Left hindlimb (tissue), 1 donor: Measurements from ENCODE around the gene LMO7.
"Not testable (repeated sequence)": the region's sequence is repeated elsewhere in the genome, so short reads cannot be mapped to it uniquely, and the experiment has no call there.

Experiments used
- DNase-seq: peaks from one replicate; pipeline ENCODE4 v3.0.0-alpha.2; 2018

Gene LMO7

GRCh38 chr13:75782985-75783384, 146.9 kb downstream of the LMO7 start:
- no peak for DNase-seq

DNA sequence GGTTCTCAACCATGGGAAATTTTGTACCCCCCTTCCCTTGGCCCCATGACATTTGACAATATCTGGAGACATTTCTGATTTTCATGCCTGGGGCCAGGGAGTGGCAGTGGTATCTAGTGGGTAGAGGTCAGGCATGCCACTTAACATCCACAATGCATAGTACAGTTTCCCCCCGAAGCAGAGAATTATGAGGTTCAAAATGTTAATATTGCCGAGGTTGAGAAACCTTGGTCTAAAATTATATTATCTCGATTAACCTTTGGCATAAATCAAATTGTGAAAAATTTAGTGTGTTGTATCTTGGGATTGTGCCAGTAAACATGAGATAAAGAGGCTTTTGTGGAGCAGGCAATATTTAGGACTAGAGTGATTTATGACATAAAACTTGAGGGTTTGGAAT, 147.9 kb downstream of the LMO7 start:
- no peak for DNase-seq

GRCh38 chr13:75785130-75785529, 149.0 kb downstream of the LMO7 start:
- no peak for DNase-seq

DNA sequence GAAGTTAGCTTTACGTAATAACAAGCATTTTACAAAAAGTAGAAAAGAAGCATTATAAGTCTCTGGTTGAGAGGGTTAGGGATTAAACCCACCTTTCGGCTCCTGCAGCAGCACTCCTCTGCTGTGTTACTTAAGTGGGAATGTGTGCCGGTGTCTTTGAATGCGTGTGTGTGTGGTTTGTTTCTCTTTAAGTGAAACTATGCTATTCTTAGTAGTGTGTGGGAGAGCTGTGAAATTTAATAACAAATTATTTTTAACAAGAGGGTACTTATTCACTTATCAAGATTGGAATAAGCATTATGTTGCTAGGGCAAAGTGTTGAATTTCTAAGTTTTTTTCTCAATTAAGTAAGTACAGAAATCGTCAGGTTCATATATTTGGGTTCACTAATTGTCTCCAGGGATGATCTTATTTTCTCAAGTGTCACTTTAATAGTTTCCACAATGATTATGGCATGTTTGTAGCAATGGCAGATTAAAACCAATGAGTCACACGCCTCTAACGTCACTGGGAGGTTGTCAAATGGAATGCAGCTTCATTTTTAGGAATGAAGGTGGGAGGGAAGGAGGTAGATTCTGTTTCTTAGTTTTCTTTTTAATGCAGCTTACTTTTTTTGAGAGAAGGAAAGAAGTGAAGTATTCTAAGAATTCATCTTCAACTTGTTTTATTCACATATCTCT, 151.3 kb downstream of the LMO7 start:
- no peak for DNase-seq

DNA sequence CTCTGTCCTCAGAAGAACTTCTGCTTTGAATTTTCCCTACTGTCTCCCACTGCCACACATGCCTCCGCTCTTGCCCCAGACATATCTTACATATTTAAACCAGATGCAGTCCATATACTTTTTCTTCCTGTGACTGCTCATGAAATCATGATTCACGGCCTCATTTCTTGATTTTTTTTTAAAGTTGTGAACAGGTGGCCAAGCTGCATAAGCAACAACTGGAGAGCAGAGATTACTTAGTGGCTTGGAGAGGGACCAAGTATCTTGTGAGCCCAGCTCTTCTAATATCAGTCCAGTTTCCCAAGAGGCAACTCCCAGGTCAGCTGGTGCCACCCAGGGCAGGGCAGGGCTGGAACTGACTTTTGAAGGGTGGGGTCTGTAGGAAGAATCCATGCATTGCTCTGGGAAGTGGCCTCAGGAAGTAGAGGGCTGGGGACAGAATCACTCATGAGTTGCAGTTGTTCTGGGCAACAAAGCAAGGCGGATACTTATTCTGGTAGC, 152.4 kb downstream of the LMO7 start:
- DNase-seq = peak; percentile 56

- DNase-seq = peak; percentile 48
These were observed 153.5 kb downstream of the LMO7 start for GRCh38 chr13:75789451-75790197.

DNA sequence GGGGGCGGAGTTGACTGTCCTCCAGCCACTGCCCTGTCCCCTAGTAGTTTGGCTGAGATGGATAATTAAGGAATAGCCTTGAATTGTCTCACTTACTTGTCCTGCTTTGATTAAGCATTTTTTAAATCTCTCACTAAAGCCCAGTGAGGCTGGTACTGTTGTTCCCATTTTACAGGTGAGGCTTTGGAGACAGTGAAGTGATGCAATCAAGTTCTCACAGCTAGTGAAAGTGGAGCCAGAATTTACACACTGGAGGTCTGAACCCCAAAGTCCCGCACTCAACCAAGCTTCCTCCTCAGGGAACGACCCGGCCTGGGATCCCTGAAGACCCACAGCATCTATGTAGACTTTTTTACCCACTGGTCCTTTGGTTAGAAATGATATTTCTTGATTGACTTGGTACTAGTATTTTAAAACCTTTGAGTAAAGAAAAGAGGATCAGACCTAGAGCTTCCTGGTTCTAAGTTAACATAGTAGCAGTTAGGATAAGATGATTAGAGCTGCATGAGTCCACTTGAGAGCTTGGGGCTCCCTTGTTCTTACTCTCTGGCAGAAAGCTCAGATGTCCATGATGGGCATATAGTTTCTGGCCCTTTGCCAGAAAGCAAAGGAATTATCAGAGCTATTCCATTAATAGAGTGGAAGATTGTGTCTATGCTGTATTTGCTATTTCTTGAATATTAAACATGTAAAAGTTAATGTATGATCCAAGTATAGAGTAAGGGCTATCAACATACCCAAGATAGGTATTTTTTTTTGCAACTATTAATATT, 154.3 kb downstream of the LMO7 start:
- no peak for DNase-seq

DNA sequence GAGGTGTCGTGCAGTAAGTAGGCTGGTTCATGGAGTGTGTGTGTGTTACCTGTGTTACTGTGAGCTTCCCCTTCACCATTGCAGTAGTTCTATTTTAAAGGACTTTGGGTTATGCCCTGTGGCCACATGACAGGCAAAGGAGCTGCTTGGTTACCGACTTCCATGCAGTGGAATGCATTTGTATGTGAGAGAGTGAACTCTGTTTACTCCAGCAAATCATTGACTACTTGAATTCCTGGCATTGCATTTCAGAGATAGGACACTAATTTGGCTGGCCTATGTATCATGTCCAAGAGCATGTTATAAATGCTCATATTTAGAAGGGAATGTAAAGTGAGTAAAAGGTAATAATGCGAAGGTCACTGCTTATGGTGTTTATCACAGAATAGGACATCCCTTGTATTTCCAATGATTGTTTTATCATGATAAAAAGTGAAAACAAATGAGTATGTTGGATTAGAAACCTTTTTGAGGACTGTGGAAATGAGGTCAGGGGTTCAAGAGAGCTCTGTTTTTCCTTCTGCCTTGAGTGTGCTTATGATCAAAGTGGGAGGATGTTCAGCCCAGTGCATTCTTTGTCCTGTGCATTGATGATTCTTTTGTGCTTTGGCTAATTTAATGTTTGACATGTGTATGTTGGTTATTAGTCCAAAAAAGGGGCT, 156.5 kb downstream of the LMO7 start:
- no peak for DNase-seq

DNA sequence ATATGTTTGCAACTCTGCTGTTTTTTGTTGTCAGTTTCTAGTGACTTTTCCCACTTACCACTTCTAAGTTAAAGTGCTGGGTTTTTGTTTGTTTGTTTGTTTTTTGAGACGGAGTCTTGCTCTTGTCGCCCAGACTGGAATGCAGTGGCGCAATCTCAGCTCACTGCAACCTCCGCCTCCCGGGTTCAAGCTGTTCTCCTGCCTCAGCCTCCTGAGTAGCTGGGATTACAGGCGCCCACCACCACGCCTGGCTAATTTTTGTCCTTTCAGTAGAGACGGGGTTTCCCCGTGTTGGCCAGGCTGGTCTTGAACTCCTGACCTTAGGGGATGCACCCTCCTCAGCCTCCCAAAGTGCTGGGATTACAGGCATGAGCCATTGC, 157.0 kb downstream of the LMO7 start:
- not testable (repeated sequence) for DNase-seq

DNA sequence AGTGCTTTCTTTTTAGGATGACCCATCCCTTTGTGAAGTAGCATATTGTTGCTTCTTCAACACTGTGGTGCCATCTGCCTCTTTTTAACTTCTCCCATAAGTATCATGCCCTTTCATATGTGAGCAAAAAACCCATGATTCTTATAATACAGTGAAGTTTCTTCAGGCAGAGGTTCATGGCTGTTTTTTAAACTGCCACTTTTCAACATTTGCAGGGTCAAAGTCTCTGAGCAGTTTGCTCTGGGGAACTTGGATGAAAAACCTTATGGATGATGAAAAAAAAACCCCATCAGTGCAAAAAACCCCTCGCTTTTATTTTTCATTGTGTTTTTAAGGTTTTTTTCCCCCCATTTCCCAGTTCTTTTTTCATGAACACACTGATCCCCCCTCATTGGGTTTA, 158.5 kb downstream of the LMO7 start:
- DNase-seq = no peak

DNA sequence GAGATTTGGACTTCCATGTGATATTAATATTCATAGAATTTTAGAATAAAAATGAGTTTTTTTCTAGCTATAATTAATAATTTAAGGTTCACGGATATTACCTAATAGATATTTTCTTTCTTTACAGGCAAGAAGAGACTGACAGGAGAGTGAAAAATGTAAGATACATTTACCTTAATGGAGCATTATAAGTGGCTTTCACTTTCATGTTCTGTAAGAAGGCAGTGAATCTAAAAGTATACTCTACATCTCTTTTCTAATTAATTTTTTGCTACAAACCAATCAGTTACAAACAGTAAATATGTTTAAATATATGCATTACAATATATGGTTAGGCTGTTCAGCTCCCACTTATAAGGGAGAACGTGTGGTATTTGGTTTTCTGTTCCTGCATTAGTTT, 159.1 kb downstream of the LMO7 start:
- no peak for DNase-seq

- DNase-seq = no peak
These were observed 160.7 kb downstream of the LMO7 start for GRCh38 chr13:75796825-75797224.

GRCh38 chr13:75797239-75797638, 161.1 kb downstream of the LMO7 start:
- DNase-seq = no peak

GRCh38 chr13:75797719-75798118, 161.6 kb downstream of the LMO7 start:
- DNase-seq = no peak

- no peak for DNase-seq
These were observed 162.5 kb downstream of the LMO7 start for GRCh38 chr13:75798353-75799255.

DNA sequence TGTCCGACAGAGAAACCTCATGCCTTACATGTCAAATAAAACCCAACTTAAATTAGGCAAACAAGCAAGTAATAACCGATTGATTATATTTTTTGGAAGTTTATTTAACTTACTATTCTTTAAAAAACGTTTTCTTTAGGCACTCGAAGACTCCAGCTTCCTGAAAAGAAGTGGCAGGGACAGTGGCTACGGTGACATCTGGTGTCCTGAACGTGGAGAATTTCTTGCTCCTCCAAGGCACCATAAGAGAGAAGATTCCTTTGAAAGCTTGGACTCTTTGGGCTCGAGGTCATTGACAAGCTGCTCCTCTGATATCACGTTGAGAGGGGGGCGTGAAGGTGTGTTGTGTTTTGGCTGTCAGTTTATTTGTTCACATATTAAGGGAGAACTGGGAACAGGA, 164.4 kb downstream of the LMO7 start:
- no peak for DNase-seq

DNA sequence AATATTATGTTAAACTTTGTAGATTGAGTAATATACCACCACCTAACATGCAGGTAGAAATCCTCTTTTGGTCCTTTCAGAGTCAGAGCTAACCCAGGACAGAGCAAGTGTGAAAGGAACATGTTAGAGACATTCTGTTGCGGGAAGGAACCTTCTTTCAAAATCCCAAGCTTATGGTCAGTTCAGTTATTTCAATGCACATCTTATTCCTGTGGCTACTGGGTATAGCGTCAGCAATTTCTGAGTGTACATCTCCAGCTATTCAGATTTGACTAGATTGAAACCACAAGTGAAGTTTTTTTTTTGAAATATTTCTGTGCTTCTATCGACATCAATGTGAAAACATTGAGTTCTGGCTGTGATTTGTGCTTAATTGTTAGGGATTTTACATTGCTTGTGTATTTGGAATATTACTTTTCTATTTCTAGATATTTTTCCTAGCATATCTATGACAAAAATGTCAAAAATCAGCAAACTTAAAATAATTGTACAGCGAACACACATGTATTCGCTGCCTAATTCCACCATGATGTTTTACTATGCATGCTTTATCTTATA, 165.3 kb downstream of the LMO7 start:
- DNase-seq = no peak

DNA sequence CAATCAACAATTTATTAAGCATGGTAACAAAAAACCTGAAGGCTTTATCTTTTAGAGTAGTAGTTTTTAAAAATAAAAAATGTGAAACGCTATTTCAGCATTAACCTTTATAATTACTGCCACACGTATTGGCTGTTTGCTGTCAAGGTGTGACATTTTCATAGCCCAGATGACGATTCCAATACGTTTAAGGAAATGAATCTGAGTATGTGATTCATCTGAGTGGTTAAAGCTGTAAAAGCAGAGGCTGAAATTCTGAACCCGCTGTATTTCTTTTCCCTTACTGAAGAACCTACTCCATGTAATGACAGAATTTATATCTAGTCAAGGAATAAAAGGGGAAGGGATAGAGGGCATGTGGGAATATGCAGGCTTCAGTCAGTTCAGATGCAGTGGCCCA, 166.0 kb downstream of the LMO7 start:
- DNase-seq = no peak

DNA sequence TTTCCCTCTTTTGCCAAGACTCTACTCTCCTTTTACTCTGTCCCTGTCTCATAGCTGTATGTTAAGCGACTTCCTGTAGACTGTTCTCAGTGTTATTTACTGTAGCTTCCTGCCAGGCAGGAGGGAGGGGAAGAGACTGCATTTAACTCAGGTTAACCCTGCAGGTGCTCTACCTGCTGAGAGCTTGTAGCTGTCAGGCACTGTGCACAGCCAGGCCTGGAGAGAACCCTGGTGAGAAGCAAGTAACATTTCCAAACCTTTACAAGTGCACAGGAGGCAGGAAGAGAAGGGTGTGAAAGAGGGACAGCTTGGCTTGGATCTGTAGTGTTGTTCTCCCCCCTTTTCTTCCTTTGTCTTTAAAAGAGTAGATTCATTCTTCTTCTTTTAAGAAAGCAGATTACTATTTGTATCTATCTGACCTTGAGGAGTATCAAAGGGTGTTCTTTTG, 167.1 kb downstream of the LMO7 start:
- DNase-seq = no peak

DNA sequence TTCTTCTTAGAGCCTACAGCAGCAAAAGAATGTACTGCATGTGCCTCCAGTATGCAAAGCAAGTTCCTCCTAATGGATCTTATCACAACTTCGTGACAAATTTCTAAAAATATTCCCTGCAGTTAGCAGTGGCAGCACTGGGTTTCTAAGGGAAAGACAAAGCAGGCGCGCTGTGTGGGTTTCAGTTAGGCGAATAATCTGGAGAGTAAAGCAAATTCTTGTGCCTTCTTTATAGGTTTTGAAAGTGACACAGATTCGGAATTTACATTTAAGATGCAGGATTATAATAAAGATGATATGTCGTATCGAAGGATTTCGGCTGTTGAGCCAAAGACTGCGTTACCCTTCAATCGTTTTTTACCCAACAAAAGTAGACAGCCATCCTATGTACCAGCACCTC, 167.9 kb downstream of the LMO7 start:
- DNase-seq = no peak

DNA sequence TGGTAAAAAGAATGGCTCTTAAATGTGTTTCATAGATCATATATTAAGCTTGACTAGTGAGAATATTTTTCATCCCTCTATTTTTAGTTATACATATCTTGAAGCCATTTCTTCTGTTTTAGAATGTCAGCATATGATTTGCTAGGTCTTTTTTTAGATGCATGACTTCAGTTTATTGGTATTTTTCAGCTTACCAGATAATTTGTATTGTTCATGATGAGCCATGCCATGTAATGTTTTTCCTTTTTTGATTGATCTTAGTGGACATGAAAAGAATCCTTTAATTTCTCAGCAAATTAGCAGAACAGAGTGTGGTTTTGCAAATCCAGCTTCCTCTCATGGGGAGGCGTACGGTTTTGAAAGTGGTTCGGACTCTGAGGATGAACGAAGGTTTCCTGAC, 168.5 kb downstream of the LMO7 start:
- no peak for DNase-seq

- no peak for DNase-seq
These were observed 170.0 kb downstream of the LMO7 start for GRCh38 chr13:75806117-75806516.
